ENCODE measurements around the gene PRUNE2. TPM values are rescaled to one million over a fixed set of nuclear protein-coding genes. Genes with fewer than 3 reads are reported as not detected.

Gene PRUNE2
- total RNA-seq, 2 donors from 2014 or later: 58.6 to 78.9 TPM

DNA sequence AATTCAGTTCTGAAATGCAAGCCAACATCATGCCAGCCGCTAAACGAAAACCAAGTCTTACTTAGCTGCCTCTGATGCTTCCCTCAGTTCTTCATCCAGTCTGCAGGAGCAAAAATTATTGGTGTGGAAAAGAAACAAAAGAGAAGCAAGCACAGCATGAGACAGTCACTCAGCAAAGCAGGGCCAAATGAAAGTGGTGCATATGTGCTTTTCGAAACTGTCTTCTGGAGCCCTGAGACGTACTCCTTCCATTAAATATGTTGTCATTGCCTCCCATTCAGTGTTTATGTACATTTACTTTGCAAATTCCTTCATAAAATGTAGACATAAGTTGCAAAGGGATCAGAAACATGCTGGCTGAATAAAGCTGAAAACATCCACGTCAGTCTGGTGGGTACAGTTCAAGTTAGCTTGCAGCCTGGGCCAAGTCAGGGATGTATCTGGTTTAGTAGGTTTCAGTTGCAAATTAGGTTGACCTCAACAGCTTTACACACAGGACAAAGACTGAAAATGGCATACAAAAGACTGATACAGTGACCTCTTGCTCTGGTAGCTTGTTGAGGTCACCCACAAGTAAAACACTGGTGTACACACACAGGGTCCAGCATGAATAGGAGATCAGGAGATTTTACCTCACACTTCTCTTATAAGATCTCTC lies 281.4 kb downstream of the PRUNE2 start:
- Histone ChIP-seq H3K9me3 (no peaks in the 10 kb centered on the region), H3K27ac (no peak overlapping the region), H3K4me3 (no peak overlapping the region), H3K4me1 (replicated peaks) (no peaks in the 10 kb centered on the region), H3K27me3 (replicated peaks; ENCODE audit: insufficient read depth) (no peaks in the 10 kb centered on the region), H3K36me3 (no peaks in the 10 kb centered on the region)
- intact Hi-C loops (cut with DNase I): no loop called here
- TF ChIP-seq, protein P1, sequence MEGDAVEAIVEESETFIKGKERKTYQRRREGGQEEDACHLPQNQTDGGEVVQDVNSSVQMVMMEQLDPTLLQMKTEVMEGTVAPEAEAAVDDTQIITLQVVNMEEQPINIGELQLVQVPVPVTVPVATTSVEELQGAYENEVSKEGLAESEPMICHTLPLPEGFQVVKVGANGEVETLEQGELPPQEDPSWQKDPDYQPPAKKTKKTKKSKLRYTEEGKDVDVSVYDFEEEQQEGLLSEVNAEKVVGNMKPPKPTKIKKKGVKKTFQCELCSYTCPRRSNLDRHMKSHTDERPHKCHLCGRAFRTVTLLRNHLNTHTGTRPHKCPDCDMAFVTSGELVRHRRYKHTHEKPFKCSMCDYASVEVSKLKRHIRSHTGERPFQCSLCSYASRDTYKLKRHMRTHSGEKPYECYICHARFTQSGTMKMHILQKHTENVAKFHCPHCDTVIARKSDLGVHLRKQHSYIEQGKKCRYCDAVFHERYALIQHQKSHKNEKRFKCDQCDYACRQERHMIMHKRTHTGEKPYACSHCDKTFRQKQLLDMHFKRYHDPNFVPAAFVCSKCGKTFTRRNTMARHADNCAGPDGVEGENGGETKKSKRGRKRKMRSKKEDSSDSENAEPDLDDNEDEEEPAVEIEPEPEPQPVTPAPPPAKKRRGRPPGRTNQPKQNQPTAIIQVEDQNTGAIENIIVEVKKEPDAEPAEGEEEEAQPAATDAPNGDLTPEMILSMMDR (IDR thresholded peaks at IDR 0.05): no peak
- no peak for TF ChIP-seq POLR2A (IDR thresholded peaks at IDR 0.05)
- no peak for TF ChIP-seq POLR2AphosphoS5 (IDR thresholded peaks at IDR 0.05)
- DNase-seq (ENCODE audit: low spot score): no peak
- WGBS: 86% methylated on average over 5 of the region's 5 CpGs

DNA sequence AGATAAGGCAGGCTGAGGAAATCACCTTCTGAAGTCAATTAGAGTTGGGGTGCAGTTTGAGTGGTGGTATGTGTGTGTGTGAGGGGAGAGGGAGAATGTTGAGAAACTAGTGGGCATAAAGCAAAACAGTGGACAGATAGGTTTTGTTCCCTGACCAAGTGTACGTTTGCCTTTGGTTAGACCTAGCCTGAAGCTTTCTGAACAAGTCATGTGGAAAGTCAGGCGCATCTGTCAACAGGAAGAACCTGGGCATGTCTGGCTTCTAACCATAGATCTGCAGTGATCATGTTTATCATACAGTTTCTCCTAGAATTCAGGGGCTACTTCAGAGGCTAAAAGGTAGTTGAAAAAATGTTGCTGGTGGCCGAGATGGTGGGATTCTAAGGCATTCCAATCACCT lies 284.9 kb downstream of the PRUNE2 start:
- no peaks in the 10 kb centered on the region for H3K9me3 ChIP-seq
- no peaks in the 10 kb centered on the region for H3K36me3 ChIP-seq
- TF ChIP-seq POLR2AphosphoS5 (IDR thresholded peaks at IDR 0.05): no peak
- no peak for TF ChIP-seq POLR2A (IDR thresholded peaks at IDR 0.05)
- TF ChIP-seq, protein P1 (IDR thresholded peaks at IDR 0.05): no peak
- H3K27me3 ChIP-seq (replicated peaks; ENCODE audit: insufficient read depth): no peaks in the 10 kb centered on the region
- 88% methylated on average over 3 of the region's 3 CpGs for WGBS
- H3K27ac ChIP-seq: no peak overlapping the region
- H3K4me1 ChIP-seq (replicated peaks): no peaks in the 10 kb centered on the region
- DNase-seq (ENCODE audit: low spot score): no peak
- intact Hi-C loops (cut with DNase I): no loop called here
- H3K4me3 ChIP-seq: no peak overlapping the region

DNA sequence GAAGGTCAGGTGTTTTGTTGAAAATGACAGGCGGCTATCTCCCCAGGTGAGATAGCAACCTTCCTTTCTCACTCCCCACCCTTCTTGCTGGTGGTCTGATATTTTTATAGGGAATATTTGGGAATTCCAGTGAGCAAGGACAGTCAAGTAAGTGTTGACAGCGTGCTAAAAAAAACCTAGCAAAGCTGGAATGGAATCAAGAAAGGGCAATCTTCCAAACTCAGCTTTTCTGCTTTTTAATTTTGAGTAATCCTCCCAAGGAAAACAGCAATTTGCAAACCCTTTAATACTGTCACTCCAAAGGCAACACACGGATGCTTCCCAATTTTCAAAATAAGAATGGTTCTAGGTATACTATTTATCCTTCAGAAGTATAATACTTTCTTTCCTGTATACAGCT lies 285.3 kb downstream of the PRUNE2 start:
- H3K27ac ChIP-seq: no peak overlapping the region
- H3K27me3 ChIP-seq (replicated peaks; ENCODE audit: insufficient read depth): no peaks in the 10 kb centered on the region

DNA sequence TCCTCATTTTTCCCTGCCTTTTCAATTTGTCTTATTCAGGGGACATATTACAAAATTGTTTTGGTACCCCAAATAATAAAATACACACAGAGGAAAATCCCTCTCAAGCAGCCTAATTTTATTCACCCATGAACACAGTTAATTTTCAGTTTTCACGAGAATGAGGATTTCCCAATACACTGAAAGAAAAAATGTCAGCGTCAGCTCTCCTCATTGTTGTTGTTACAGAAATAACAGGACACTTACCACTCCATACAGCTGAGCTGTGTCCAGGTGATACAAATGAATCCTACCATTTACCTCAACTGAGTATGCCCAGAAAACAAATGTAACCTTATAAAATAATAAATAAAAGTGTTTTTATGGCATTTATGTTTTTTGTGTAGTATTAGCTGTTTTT lies 286.3 kb downstream of the PRUNE2 start:
- Histone ChIP-seq H3K36me3 (no peaks in the 10 kb centered on the region), H3K27ac (no peak overlapping the region), H3K9me3 (no peaks in the 10 kb centered on the region), H3K4me3 (no peak overlapping the region), H3K4me1 (replicated peaks) (no peaks in the 10 kb centered on the region), H3K27me3 (replicated peaks; ENCODE audit: insufficient read depth) (no peaks in the 10 kb centered on the region)
- WGBS: 42% methylated on average over 2 of the region's 2 CpGs
- TF ChIP-seq, protein P1 (IDR thresholded peaks at IDR 0.05): no peak
- TF ChIP-seq POLR2AphosphoS5 (IDR thresholded peaks at IDR 0.05) (no peak), POLR2A (IDR thresholded peaks at IDR 0.05) (no peak)
- intact Hi-C loops (cut with DNase I): no loop called here
- no peak for DNase-seq (ENCODE audit: low spot score)

More for the DNA sequence above, 285.3 kb downstream of the PRUNE2 start:
- TF ChIP-seq, protein P1 (IDR thresholded peaks at IDR 0.05): no peak
- TF ChIP-seq POLR2AphosphoS5 (IDR thresholded peaks at IDR 0.05) (no peak), POLR2A (IDR thresholded peaks at IDR 0.05) (no peak)
- no peak overlapping the region for H3K4me3 ChIP-seq
- DNase-seq (ENCODE audit: low spot score): no peak
- WGBS: 40% methylated on average over 3 of the region's 3 CpGs
- no peaks in the 10 kb centered on the region for H3K9me3 ChIP-seq
- intact Hi-C loops (cut with DNase I): no loop called here
- H3K36me3 ChIP-seq: no peaks in the 10 kb centered on the region
- no peaks in the 10 kb centered on the region for H3K4me1 ChIP-seq (replicated peaks)

DNA sequence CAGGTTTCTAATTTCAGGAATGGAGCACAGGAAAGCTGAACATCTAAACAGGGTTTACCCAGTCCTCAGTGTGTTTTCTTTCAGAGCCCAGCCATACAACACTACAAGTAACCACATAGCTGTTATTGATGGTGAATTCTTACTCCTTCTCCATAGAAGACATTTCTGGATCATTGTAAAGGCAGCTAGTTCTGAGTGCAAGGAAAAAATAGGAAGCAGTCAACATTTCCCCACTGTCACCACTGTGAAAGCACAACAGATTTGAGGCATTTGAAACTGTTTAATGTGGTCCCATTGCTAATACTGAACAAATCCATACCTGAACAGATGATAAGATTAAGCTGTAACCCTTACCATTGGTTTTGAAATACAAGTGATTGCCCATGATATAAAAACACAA lies 286.7 kb downstream of the PRUNE2 start:
- H3K27me3 ChIP-seq (replicated peaks; ENCODE audit: insufficient read depth): no peaks in the 10 kb centered on the region
- H3K4me1 ChIP-seq (replicated peaks): no peaks in the 10 kb centered on the region
- H3K27ac ChIP-seq: no peak overlapping the region
- intact Hi-C loops (cut with DNase I): no loop called here
- no peak for DNase-seq (ENCODE audit: low spot score)
- no peaks in the 10 kb centered on the region for H3K9me3 ChIP-seq
- H3K4me3 ChIP-seq: no peak overlapping the region
- no peaks in the 10 kb centered on the region for H3K36me3 ChIP-seq
- no peak for TF ChIP-seq POLR2A (IDR thresholded peaks at IDR 0.05)

All from prostate gland (tissue), 2 donors.